Measurements from ENCODE around the gene NCOA3. TPM values are rescaled to one million over a fixed set of nuclear protein-coding genes. Genes with fewer than 3 reads are reported as not detected.

The NCOA3 gene
- total RNA-seq, 3 donors from 2014 or later = 22.8 to 28.8 (median 24.7) TPM

DNA sequence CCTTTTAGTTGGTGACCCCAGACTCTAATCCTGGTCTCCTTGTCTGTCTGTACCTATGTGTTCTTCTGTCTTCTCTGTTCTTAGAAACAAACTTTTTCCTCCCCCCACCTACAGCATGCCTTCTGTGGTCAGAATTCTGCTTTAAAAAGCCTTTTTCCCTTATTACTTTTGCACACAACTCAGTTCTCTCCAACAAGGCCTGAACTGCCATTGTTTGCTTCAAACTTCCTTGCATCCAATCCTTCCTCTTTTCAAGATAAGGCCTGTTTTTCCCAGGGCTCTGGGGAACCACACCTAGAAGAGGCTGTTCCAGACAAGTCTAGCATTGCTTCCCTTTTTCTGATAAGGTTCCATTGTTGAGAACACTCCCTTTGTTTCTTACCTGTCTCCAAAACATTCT, 22.2 kb upstream of the NCOA3 start:
- Histone ChIP-seq H3K36me3 (ENCODE audit: low read depth) (no peaks in the 10 kb centered on the region), H3K9me3 (no peaks in the 10 kb centered on the region), H3K4me1 (ENCODE audit: low read depth) (no peaks in the 10 kb centered on the region), H3K4me3 (no peak overlapping the region)
- ATAC-seq (peak; percentile 79), DNase-seq (no peak)
- TF ChIP-seq, protein P1, sequence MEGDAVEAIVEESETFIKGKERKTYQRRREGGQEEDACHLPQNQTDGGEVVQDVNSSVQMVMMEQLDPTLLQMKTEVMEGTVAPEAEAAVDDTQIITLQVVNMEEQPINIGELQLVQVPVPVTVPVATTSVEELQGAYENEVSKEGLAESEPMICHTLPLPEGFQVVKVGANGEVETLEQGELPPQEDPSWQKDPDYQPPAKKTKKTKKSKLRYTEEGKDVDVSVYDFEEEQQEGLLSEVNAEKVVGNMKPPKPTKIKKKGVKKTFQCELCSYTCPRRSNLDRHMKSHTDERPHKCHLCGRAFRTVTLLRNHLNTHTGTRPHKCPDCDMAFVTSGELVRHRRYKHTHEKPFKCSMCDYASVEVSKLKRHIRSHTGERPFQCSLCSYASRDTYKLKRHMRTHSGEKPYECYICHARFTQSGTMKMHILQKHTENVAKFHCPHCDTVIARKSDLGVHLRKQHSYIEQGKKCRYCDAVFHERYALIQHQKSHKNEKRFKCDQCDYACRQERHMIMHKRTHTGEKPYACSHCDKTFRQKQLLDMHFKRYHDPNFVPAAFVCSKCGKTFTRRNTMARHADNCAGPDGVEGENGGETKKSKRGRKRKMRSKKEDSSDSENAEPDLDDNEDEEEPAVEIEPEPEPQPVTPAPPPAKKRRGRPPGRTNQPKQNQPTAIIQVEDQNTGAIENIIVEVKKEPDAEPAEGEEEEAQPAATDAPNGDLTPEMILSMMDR (IDR thresholded peaks at IDR 0.05) = no peak
- intact Hi-C loops (cut with DNase I, micrococcal nuclease) = no loop called here

DNA sequence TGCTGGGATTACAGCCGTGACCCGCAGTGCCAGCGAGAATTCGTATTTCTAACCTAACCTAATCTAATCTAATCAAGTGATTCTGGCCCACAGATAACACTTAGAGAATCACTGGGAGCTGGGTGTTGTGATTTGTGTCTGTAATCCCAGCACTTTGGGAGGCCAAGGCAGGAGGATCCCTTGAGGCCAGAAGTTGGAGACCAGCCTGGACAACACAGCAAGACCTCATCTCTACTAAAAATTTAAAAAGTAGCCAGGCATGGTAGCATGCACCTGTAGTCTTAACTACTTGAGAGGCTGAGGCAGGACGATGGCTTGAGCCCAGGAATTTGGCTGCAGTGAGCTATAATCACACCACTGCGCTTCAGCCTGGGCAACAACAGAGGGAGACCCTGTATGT, 21.4 kb upstream of the NCOA3 start:
- TF ChIP-seq, protein P1 (IDR thresholded peaks at IDR 0.05) = no peak
- no peaks in the 10 kb centered on the region for H3K4me1 ChIP-seq (ENCODE audit: low read depth)
- intact Hi-C loops (cut with DNase I, micrococcal nuclease) = no loop called here

DNA sequence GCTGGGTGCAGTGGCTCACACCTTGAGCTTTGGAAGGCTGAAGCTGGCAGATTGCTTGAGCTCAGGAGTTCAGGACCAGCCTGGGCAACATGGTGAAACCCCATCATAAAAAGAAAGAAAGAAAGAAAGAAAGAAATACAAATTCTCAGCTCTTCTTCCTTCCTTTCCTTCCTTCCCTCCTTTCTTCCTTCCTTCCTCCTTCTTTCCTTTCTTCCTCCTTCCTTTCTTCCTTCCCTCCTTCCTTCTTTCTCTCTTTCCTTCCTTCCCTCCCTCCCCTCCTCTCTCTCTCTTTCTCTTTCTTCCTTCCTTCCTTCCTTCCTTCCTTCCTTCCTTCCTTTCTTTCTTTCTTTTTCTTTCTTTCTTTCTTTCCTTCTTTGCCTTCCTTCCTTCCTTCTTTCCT, 21.0 kb upstream of the NCOA3 start:
- intact Hi-C loops (cut with DNase I, micrococcal nuclease) = no loop called here
- Histone ChIP-seq H3K36me3 (ENCODE audit: low read depth) (no peaks in the 10 kb centered on the region), H3K4me1 (ENCODE audit: low read depth) (no peaks in the 10 kb centered on the region), H3K9me3 (no peaks in the 10 kb centered on the region), H3K4me3 (no peak overlapping the region)
- TF ChIP-seq, protein P1 (IDR thresholded peaks at IDR 0.05) = no peak
- DNase-seq (no peak), ATAC-seq (no peak)

More for the DNA sequence above, 21.4 kb upstream of the NCOA3 start:
- H3K9me3 ChIP-seq = no peaks in the 10 kb centered on the region
- H3K36me3 ChIP-seq (ENCODE audit: low read depth) = no peaks in the 10 kb centered on the region
- DNase-seq (no peak), ATAC-seq (no peak)
- H3K4me3 ChIP-seq = no peak overlapping the region

DNA sequence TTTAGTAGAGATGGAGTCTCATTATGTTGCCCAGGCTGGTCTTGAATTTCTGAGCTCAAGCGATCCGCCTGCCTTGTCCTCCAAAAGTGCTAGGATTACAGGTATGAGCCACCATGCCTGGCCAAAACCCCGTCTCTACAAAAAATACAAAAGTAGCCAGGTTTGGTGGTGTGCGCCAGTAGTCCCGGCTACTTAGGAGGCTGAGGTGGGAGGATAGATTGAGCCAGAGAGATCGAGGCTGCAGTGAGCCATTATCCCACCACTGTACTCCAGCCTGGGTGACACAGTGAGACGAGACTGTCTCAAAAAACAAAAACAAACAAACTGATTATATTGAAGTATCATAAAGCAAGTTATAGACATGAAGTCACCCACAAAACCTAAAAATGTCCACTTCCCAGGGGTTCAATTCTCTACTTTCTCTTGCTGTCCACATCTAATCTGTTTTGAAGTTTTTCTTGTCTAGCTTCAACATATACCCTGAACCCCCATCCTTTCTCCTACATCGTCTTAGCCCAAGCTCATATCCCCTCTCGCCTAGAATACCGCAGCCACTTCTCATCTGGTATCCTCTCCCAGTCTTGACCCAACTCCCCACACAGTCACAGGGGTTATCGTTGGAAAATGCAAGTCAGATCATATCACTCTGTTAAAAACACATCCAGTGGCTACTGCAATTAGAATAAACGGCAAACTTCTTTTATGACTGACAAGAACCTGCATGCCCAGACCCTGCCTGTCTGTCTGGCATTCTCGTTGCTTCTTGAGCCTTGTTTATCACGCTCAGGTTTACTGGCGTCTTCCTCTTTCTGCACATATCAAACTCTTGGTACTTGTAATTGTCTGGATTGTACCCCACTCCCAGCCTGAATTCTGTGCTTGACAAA, 20.1 kb upstream of the NCOA3 start:
- Histone ChIP-seq H3K4me1 (ENCODE audit: low read depth) (no peaks in the 10 kb centered on the region), H3K4me3 (no peak overlapping the region), H3K36me3 (ENCODE audit: low read depth) (no peaks in the 10 kb centered on the region), H3K9me3 (no peaks in the 10 kb centered on the region)
- ATAC-seq = no peak
- intact Hi-C loops (cut with DNase I, micrococcal nuclease) = no loop called here
- DNase-seq = no peak
- TF ChIP-seq, protein P1 (IDR thresholded peaks at IDR 0.05) = no peak

DNA sequence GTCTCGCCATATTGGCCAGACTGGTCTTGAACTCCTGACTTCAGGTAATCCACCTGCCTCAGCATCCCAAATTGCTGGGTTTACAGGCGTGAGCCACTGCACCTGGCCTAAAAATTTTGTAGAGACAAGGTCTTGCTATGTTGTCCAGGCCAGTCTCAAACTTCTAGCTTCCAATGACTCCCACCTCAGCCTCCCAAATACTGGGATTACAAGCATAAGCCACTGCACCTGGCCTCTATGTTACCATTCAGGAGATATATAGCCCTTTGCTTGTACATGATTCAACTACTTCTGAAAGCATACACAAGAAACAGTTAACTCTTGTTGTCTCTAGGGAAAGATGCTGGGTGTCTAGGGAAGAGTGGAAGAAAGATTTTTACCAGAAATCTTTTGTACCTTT, 19.0 kb upstream of the NCOA3 start:
- TF ChIP-seq, protein P1 (IDR thresholded peaks at IDR 0.05) = no peak
- Histone ChIP-seq H3K9me3 (no peaks in the 10 kb centered on the region), H3K4me3 (no peak overlapping the region), H3K36me3 (ENCODE audit: low read depth) (no peaks in the 10 kb centered on the region), H3K4me1 (ENCODE audit: low read depth) (no peaks in the 10 kb centered on the region)
- ATAC-seq = no peak
- intact Hi-C loops (cut with DNase I, micrococcal nuclease) = no loop called here
- no peak for DNase-seq

Measured in mucosa of descending colon (tissue), 3 donors.